Measurements from ENCODE around the gene BMPR1A.
"Not testable (repeated sequence)": the region's sequence is repeated elsewhere in the genome, so short reads cannot be mapped to it uniquely, and the experiment has no call there.

BMPR1A gene

GRCh38 chr10:86972613-86973380 lies 216.4 kb downstream of the BMPR1A start:
- DNase-seq, result no peak

- no peak for DNase-seq
Observed at GRCh38 chr10:86974484-86974883, 218.1 kb downstream of the BMPR1A start.

- no peak for DNase-seq
Observed at GRCh38 chr10:86976362-86977056, 220.1 kb downstream of the BMPR1A start.

- DNase-seq, result not testable (repeated sequence)
Observed at GRCh38 chr10:86978457-86978856, 222.0 kb downstream of the BMPR1A start.

GRCh38 chr10:86979296-86979818 lies 222.9 kb downstream of the BMPR1A start:
- no peak for DNase-seq

- no peak for DNase-seq
Observed at GRCh38 chr10:86979977-86980448, 223.6 kb downstream of the BMPR1A start.

- not testable (repeated sequence) for DNase-seq
Observed at GRCh38 chr10:86981020-86981419, 224.6 kb downstream of the BMPR1A start.

GRCh38 chr10:86981716-86982115 lies 225.3 kb downstream of the BMPR1A start:
- DNase-seq, result no peak
